GM12878 (cell line): ENCODE results near the gene OTOS. TPM values are rescaled to one million over a fixed set of nuclear protein-coding genes. Genes with fewer than 3 reads are reported as not detected.

Experiments used
- ATAC-seq: fragments of 200-7000 bp; cut with Tn5 transposase; 3 replicates; pipeline ENCODE4 v1.9.1; 2020; ENCODE audit warnings: mild to moderate bottlenecking, moderate library complexity
- BruUV-seq: library from RNA; stranded (reverse); fragments of 400-500 nt; replicated peaks from 2 replicates; lab custom pipeline; 2021; lab: Mats Ljungman, UMichigan
- CTCF ChIA-PET: fragments of 300-600 bp; sonication (Branson Sonifier 250); formaldehyde crosslinking; extraction: SDS; loops from one replicate; lab custom pipeline; 2021; ENCODE audit warnings: inconsistent platforms; lab: Yijun Ruan, JAX
- POLR2A ChIA-PET: fragments of 350-600 bp; formaldehyde crosslinking; extraction: SDS; loops from one replicate; lab custom pipeline; 2021; ENCODE audit warnings: inconsistent platforms; lab: Charles Lee
- RAD21 ChIA-PET: fragments of 300-600 bp; sonication (Branson Sonifier 250); formaldehyde crosslinking; loops from one replicate; lab custom pipeline; 2023; ENCODE audit warnings: antibody characterized with exemption; ENCODE audit not compliant: unreplicated experiment; lab: Charles Lee
- SMC1A ChIA-PET: fragments of 300-600 bp; sonication (Branson Sonifier 250); formaldehyde crosslinking; loops from one replicate; lab custom pipeline; 2023; ENCODE audit not compliant: unreplicated experiment, uncharacterized antibody; lab: Charles Lee
- DNase-seq: peaks from one replicate; pipeline ENCODE4 v3.0.0-alpha.2; 2011; ENCODE audit warnings: low read depth, low spot score
- FAIRE-seq: peaks from 3 replicates; lab custom pipeline; 2011; peaks lifted over from hg19 to GRCh38; lab: Jason Lieb, UNC
- H2AFZ ChIP-seq: 2 replicates; pipeline ENCODE4 v1.6.0; 2011; ENCODE audit warnings: low read depth, low read length, control low read depth; ENCODE audit not compliant: control insufficient read depth
- H3K27ac ChIP-seq: 2 replicates; pipeline ENCODE4 v1.5.1; 2011; ENCODE audit warnings: control low read depth; ENCODE audit not compliant: control insufficient read depth, insufficient read depth
- H3K27me3 ChIP-seq, 2 experiments: replicated peaks in 1 of 2; 2 replicates each; pipeline versions ENCODE4 v1.6.0 to v1.6.1; 2011; ENCODE audit warnings: low read length in 1 of 2; ENCODE audit not compliant: control insufficient read depth in 2 of 2, insufficient read depth in 2 of 2
- H3K36me3 ChIP-seq, 2 experiments: 2 replicates each; pipeline ENCODE4 v1.5.1; 2011; ENCODE audit warnings: low read length in 1 of 2; ENCODE audit not compliant: control insufficient read depth in 2 of 2, insufficient read depth in 2 of 2
- H3K4me1 ChIP-seq: 2 replicates; pipeline ENCODE4 v1.6.1; 2011; ENCODE audit warnings: mild to moderate bottlenecking, low read length, moderate library complexity, mixed read lengths; ENCODE audit not compliant: control insufficient read depth, insufficient read depth
- H3K4me2 ChIP-seq: 2 replicates; pipeline ENCODE4 v1.6.0; 2011; ENCODE audit warnings: control low read depth; ENCODE audit not compliant: control insufficient read depth, insufficient read depth
- H3K4me3 ChIP-seq: fragments of 200-600 bp; sonication (generic); 2 replicates; pipeline ENCODE4 v1.5.1; 2016
- H3K79me2 ChIP-seq: 2 replicates; pipeline ENCODE4 v1.6.0; 2011; ENCODE audit warnings: low read length; ENCODE audit not compliant: control insufficient read depth, insufficient read depth
- H3K9ac ChIP-seq: 2 replicates; pipeline ENCODE4 v1.8.0; 2011; ENCODE audit warnings: low read length, control low read depth, mixed read lengths; ENCODE audit not compliant: control insufficient read depth, insufficient read depth
- H3K9me3 ChIP-seq: replicated peaks from 3 replicates; pipeline ENCODE4 v1.5.1; 2011; ENCODE audit warnings: mild to moderate bottlenecking, low read length; ENCODE audit not compliant: control insufficient read depth, insufficient read depth
- H4K20me1 ChIP-seq: 2 replicates; pipeline ENCODE4 v1.6.0; 2011; ENCODE audit not compliant: control insufficient read depth, insufficient read depth
- BHLHE40 ChIP-seq, 2 experiments: fragments of 450-650 bp in 1 of 2; IDR thresholded peaks; 2 replicates each; pipeline ENCODE4 v1.6.1; 2011 to 2017; ENCODE audit warnings: low read depth in 2 of 2, borderline replicate concordance in 1 of 2, improper control_type of control experiment in 1 of 2, low read length in 1 of 2, mild to moderate bottlenecking in 1 of 2
- BMI1 ChIP-seq: fragments of 450-650 bp; IDR thresholded peaks from 2 replicates; pipeline ENCODE4 v1.6.1; 2016; ENCODE audit warnings: mild to moderate bottlenecking, moderate library complexity, borderline replicate concordance
- CEBPZ ChIP-seq: fragments of 150-350 bp; IDR thresholded peaks from 2 replicates; pipeline ENCODE4 v1.6.1; 2016; ENCODE audit warnings: low read depth, low read length
- ETV6 ChIP-seq, 2 experiments: fragments of 450-650 bp in 1 of 2; IDR thresholded peaks in 1 of 2; conservative IDR thresholded peaks in 1 of 2; 2 replicates each; pipeline ENCODE4 v1.6.1; 2014; ENCODE audit warnings: antibody characterized with exemption in 1 of 2, borderline replicate concordance in 1 of 2, low read depth in 1 of 2, mild to moderate bottlenecking in 1 of 2, moderate library complexity in 1 of 2
- JUNB ChIP-seq: IDR thresholded peaks from 2 replicates; pipeline ENCODE4 v1.6.1; 2016; ENCODE audit warnings: antibody characterized with exemption, mild to moderate bottlenecking
- LARP7 ChIP-seq: fragments of 450-650 bp; IDR thresholded peaks from 2 replicates; pipeline ENCODE4 v1.6.1; 2017; ENCODE audit warnings: mild to moderate bottlenecking
- NR2C1 ChIP-seq: fragments of 450-650 bp; IDR thresholded peaks from 2 replicates; pipeline ENCODE4 v1.6.1; 2017; ENCODE audit warnings: antibody characterized with exemption, mild to moderate bottlenecking, moderate library complexity
- NR2C2 ChIP-seq: IDR thresholded peaks from 2 replicates; pipeline ENCODE4 v1.6.1; 2011; ENCODE audit warnings: borderline replicate concordance, low read depth; ENCODE audit not compliant: control insufficient read depth, insufficient read length
- NR2F1 ChIP-seq: fragments of 450-650 bp; conservative IDR thresholded peaks from 2 replicates; pipeline ENCODE4 v1.6.1; 2017; ENCODE audit warnings: mild to moderate bottlenecking
- SIX5 ChIP-seq: IDR thresholded peaks from 2 replicates; pipeline ENCODE4 v1.6.1; 2011; ENCODE audit warnings: mild to moderate bottlenecking, low read depth, low read length, moderate library complexity; ENCODE audit not compliant: severe bottlenecking
- TBL1XR1 ChIP-seq: IDR thresholded peaks from 2 replicates; pipeline ENCODE4 v1.6.1; 2012; ENCODE audit warnings: low read depth, low read length, improper control_type of control experiment
- TCF12 ChIP-seq: IDR thresholded peaks from 2 replicates; pipeline ENCODE4 v1.6.1; 2011; ENCODE audit warnings: low read depth, mild to moderate bottlenecking, low read length
- ZBTB4 ChIP-seq: fragments of 450-650 bp; formaldehyde crosslinking; IDR thresholded peaks from 2 replicates; pipeline ENCODE4 v1.4.0; 2022; ENCODE audit warnings: mild to moderate bottlenecking, moderate library complexity
- ZNF622 ChIP-seq: fragments of 450-650 bp; IDR thresholded peaks from 2 replicates; pipeline ENCODE4 v1.6.1; 2017; ENCODE audit warnings: mild to moderate bottlenecking, inconsistent platforms
- WGBS: methylation state at CpG from one replicate; pipeline ENCODE4 v1.1.6; 2016; ENCODE audit warnings: low lambda C conversion rate; ENCODE audit not compliant: insufficient replicate concordance, insufficient coverage; ENCODE audit errors: missing lambda C conversion rate; 5-methylcytosine and 5-hydroxymethylcytosine counted together
- in situ Hi-C: fragments of 300-500 bp; cut with MboI; formaldehyde crosslinking; loops from 9 replicates; pipeline ENCODE4 v1.14.3; 2018; ENCODE audit warnings: mixed read lengths
- intact Hi-C: fragments of 100-400 bp; cut with micrococcal nuclease; formaldehyde crosslinking; loops from one replicate; pipeline ENCODE4 v1.14.2; 2022; ENCODE audit not compliant: unreplicated experiment
- polyA plus RNA-seq, 11 experiments: library from polyadenylated mRNA; depleted of rRNA in 4 of 11; unstranded in 6 of 11; stranded (reverse) in 5 of 11; fragments of >200 nt; fragmentation: Nextera tagmentation in 4 of 11; fragmentation: Illumina TruSeq in 1 of 11; extraction: Ambion mirVana in 4 of 11; extraction: Trizol in 1 of 11; gene quantifications; 1 replicate in 1 of 11; 2 replicates in 10 of 11; pipeline versions ENCODE4 v1.2.1 to v1.2.3, GENCODE V29; 2011 to 2016; ENCODE audit warnings: inconsistent platforms in 2 of 11, missing spikeins in 2 of 11, low read depth in 1 of 11
- total RNA-seq, 4 experiments: library from RNA; depleted of rRNA in 3 of 4; stranded (reverse); fragments of >200 nt in 3 of 4; fragmentation: Illumina TruSeq in 1 of 4; extraction: Trizol in 1 of 4; gene quantifications; 2 replicates each; pipeline versions ENCODE4 v1.2.1 to v1.2.3, GENCODE V29; 2013 to 2021

Gene OTOS
- total and polyA plus RNA-seq, 10 of the 15 experiments (the other 5 are each of a cell fraction or from before 2014, with no cell fraction given) = not detected

- no TSS peak for BruUV-seq
- no peaks in the 10 kb centered on the region for H3K36me3 ChIP-seq
- ChIA-PET SMC1A (no interaction called here), RAD21 (no interaction called here), CTCF (no interaction called here), POLR2A (no interaction called here)
- no peak overlapping the region for H3K4me2 ChIP-seq
- DNase-seq = no peak
- TF ChIP-seq NR2F1 (no peak), LARP7 (no peak), NR2C2 (no peak), BHLHE40 (IDR thresholded peaks at IDR 0.05; ENCODE audit: borderline replicate concordance in 1 of 2, low read depth in 2 of 2, low read length in 1 of 2) (no peak), ZNF622 (no peak), TCF12 (no peak), SIX5 (no peak), ZBTB4 (no peak), ETV6 (conservative IDR thresholded peaks at IDR 0.05 in 1 of 2, IDR thresholded peaks at IDR 0.05 in 1 of 2; ENCODE audit: borderline replicate concordance in 1 of 2, low read depth in 1 of 2) (no peak), CEBPZ (no peak), NR2C1 (no peak), JUNB (no peak), TBL1XR1 (no peak), BMI1 (no peak)
- H3K27me3 ChIP-seq = peaks cover 0 to 1% of the 10 kb centered on the region in 2 experiments; a peak in 1 of 4 replicates
- 20% methylated on average over 7 of the region's 7 CpGs for WGBS
- intact Hi-C loops (no loop called here), in situ Hi-C loops (no loop called here)
- no peaks in the 10 kb centered on the region for H3K9me3 ChIP-seq
- no peak for FAIRE-seq
- no peaks in the 10 kb centered on the region for H3K79me2 ChIP-seq
- H2AFZ ChIP-seq = no peak overlapping the region
- H3K9ac ChIP-seq = no peak overlapping the region
- no peaks in the 10 kb centered on the region for H4K20me1 ChIP-seq
- no peak overlapping the region for H3K4me3 ChIP-seq
- ATAC-seq = no peak
- H3K4me1 ChIP-seq = peaks cover 3% of the 10 kb centered on the region; the same call in 1 of the 2 replicates
- H3K27ac ChIP-seq = no peak overlapping the region
Observed at GRCh38 chr2:240174496-240174895, 34.0 kb upstream of the OTOS start.
